Hypothalamus (tissue), 51 donors: ENCODE data around the gene MTUS2.

Experiments
- DNase-seq, 51 donors: peaks; one replicate each; lab custom pipeline; 2025; lab: John Stamatoyannopoulos, UW

The MTUS2 gene

GRCh38 chr13:29536853-29537252 is 716.7 kb downstream of the MTUS2 start:
- DNase-seq = no peak

GRCh38 chr13:29537736-29538651 is 717.9 kb downstream of the MTUS2 start:
- peak in 3 of 51 donors; percentile 5 to 25 (median 20) for DNase-seq

- peak in 1 of 51 donors; percentile 6 for DNase-seq
These were observed 718.5 kb downstream of the MTUS2 start for GRCh38 chr13:29538652-29539040.

GRCh38 chr13:29539856-29540255 is 719.7 kb downstream of the MTUS2 start:
- DNase-seq = no peak

- no peak for DNase-seq
These were observed 720.2 kb downstream of the MTUS2 start for GRCh38 chr13:29540334-29540733.

GRCh38 chr13:29540799-29541198 is 720.7 kb downstream of the MTUS2 start:
- no peak for DNase-seq

- DNase-seq = no peak
These were observed 721.3 kb downstream of the MTUS2 start for GRCh38 chr13:29541400-29541799.

- no peak for DNase-seq
These were observed 722.2 kb downstream of the MTUS2 start for GRCh38 chr13:29542381-29542780.

- no peak for DNase-seq
These were observed 723.4 kb downstream of the MTUS2 start for GRCh38 chr13:29543230-29544215.

GRCh38 chr13:29545988-29546387 is 725.8 kb downstream of the MTUS2 start:
- no peak for DNase-seq

GRCh38 chr13:29546662-29547061 is 726.5 kb downstream of the MTUS2 start:
- no peak for DNase-seq

- no peak for DNase-seq
These were observed 727.0 kb downstream of the MTUS2 start for GRCh38 chr13:29547153-29547552.

GRCh38 chr13:29548722-29549121 is 728.6 kb downstream of the MTUS2 start:
- no peak for DNase-seq

GRCh38 chr13:29550430-29550988 is 730.4 kb downstream of the MTUS2 start:
- no peak for DNase-seq

- DNase-seq = no peak
These were observed 731.1 kb downstream of the MTUS2 start for GRCh38 chr13:29551214-29551613.
